Naive thymus-derived CD4-positive, alpha-beta T cell (primary cell): ENCODE data around the gene FBN1. TPM values are rescaled to one million over a fixed set of nuclear protein-coding genes. Genes with fewer than 3 reads are reported as not detected.

Experiments
- ATAC-seq: fragments of 150-1000 bp; cut with Tn5 transposase; 2 replicates; pipeline ENCODE4 v1.10.0; 2021; ENCODE audit warnings: mild to moderate bottlenecking, moderate library complexity
- CTCF ChIA-PET: fragments of 350-600 bp; sonication (Branson Sonifier 250); formaldehyde crosslinking; loops from one replicate; lab custom pipeline; 2021; ENCODE audit warnings: antibody characterized with exemption; lab: Charles Lee
- POLR2A ChIA-PET: fragments of 350-600 bp; sonication (Branson Sonifier 250); formaldehyde crosslinking; loops from one replicate; lab custom pipeline; 2021; ENCODE audit warnings: antibody characterized with exemption, inconsistent platforms; lab: Charles Lee
- DNase-seq, 9 donors: peaks; one replicate each; pipeline versions ENCODE4 v3.0.0 to v3.0.0-alpha.2; 2020 to 2022; ENCODE audit warnings: mixed read lengths in 1 of 9
- H3K27ac ChIP-seq: one replicate; pipeline ENCODE4 v1.7.0; 2013; ENCODE audit warnings: mild to moderate bottlenecking, low read depth, low read length, moderate library complexity
- H3K27me3 ChIP-seq, 2 donors: one replicate each; pipeline ENCODE4 v1.7.0; 2013; ENCODE audit warnings: low read length in 2 of 2, mild to moderate bottlenecking in 2 of 2, moderate library complexity in 2 of 2; ENCODE audit not compliant: control insufficient read depth in 2 of 2, insufficient read depth in 2 of 2
- H3K36me3 ChIP-seq, 3 experiments: 1 replicate in 2 of 3; 2 replicates in 1 of 3; pipeline ENCODE4 v1.7.0; 2013; ENCODE audit warnings: low read length in 3 of 3, mild to moderate bottlenecking in 3 of 3, moderate library complexity in 1 of 3; ENCODE audit not compliant: insufficient read depth in 3 of 3, control insufficient read depth in 2 of 3
- H3K4me1 ChIP-seq, 2 donors: one replicate each; pipeline ENCODE4 v1.7.0; 2013; ENCODE audit warnings: low read length in 2 of 2, mild to moderate bottlenecking in 2 of 2, moderate library complexity in 1 of 2; ENCODE audit not compliant: control insufficient read depth in 2 of 2, insufficient read depth in 2 of 2
- H3K4me3 ChIP-seq: 2 replicates; pipeline ENCODE4 v1.7.0; 2013; ENCODE audit warnings: mild to moderate bottlenecking, low read length
- H3K9me3 ChIP-seq, 3 experiments: 1 replicate in 2 of 3; 2 replicates in 1 of 3; pipeline ENCODE4 v1.7.0; 2013; ENCODE audit warnings: low read length in 3 of 3; ENCODE audit not compliant: control insufficient read depth in 2 of 3
- H3K27ac Mint-ChIP-seq, 9 donors: one replicate each; pipeline ENCODE4 v1.8.0; 2020 to 2022; ENCODE audit warnings: mixed read lengths in 9 of 9, mild to moderate bottlenecking in 8 of 9, moderate library complexity in 5 of 9, inconsistent platforms in 2 of 9
- H3K27me3 Mint-ChIP-seq, 5 donors: one replicate each; pipeline ENCODE4 v1.8.0; 2021 to 2022; ENCODE audit warnings: mixed read lengths in 5 of 5, mild to moderate bottlenecking in 1 of 5
- H3K36me3 Mint-ChIP-seq, 5 donors: one replicate each; pipeline ENCODE4 v1.8.0; 2020 to 2022; ENCODE audit warnings: mixed read lengths in 5 of 5, mild to moderate bottlenecking in 3 of 5, inconsistent platforms in 1 of 5
- H3K4me1 Mint-ChIP-seq, 7 donors: one replicate each; pipeline ENCODE4 v1.8.0; 2020 to 2022; ENCODE audit warnings: mixed read lengths in 7 of 7, mild to moderate bottlenecking in 3 of 7, inconsistent platforms in 1 of 7
- H3K4me3 Mint-ChIP-seq, 10 donors: one replicate each; pipeline ENCODE4 v1.8.0; 2020 to 2022; ENCODE audit warnings: mild to moderate bottlenecking in 10 of 10, mixed read lengths in 10 of 10, moderate library complexity in 6 of 10, inconsistent platforms in 2 of 10
- H3K9me3 Mint-ChIP-seq, 11 donors: one replicate each; pipeline ENCODE4 v1.8.0; 2020 to 2022; ENCODE audit warnings: mixed read lengths in 11 of 11, mild to moderate bottlenecking in 4 of 11, inconsistent platforms in 1 of 11, moderate library complexity in 1 of 11
- intact Hi-C, 2 donors: fragments of 100-400 bp; cut with micrococcal nuclease; formaldehyde crosslinking; loops; one replicate each; pipeline ENCODE4 v1.15.1; 2023
- polyA plus RNA-seq, 2 donors: library from polyadenylated mRNA; unstranded; fragments of 300-500 nt; fragmentation: Illumina TruSeq; gene quantifications; one replicate each; pipeline ENCODE4 v1.2.3, GENCODE V29; 2021
- total RNA-seq, 6 experiments: library from RNA in 5 of 6; stranded (reverse) in 5 of 6; gene quantifications; 1 replicate in 5 of 6; 2 replicates in 1 of 6; pipeline ENCODE4 v1.2.3 and lab custom pipeline; 2021 to 2026

The FBN1 gene
- total and polyA plus RNA-seq, 7 experiments from 2014 or later: 0.03 to 1.3 (median 0.61) TPM; not detected in 1

- Histone ChIP-seq H3K27me3 (peaks cover 0 to under 1% of the 10 kb centered on the region in 2 donors), H3K27ac (no peak overlapping the region), H3K4me1 (no peaks in the 10 kb centered on the region), H3K4me3 (no peak overlapping the region), H3K36me3 (no peaks in the 10 kb centered on the region), H3K9me3 (no peaks in the 10 kb centered on the region)
- no peaks in the 10 kb centered on the region for H3K36me3 Mint-ChIP-seq
- intact Hi-C loops: no loop called here
- no peak overlapping the region for H3K27ac Mint-ChIP-seq
- peaks cover 0 to 9% (median 4%) of the 10 kb centered on the region in 5 donors for H3K27me3 Mint-ChIP-seq
- H3K4me1 Mint-ChIP-seq: no peaks in the 10 kb centered on the region
- POLR2A ChIA-PET: no interaction called here
- ATAC-seq (no peak), DNase-seq (no peak)
- CTCF ChIA-PET: no interaction called here
- no peak overlapping the region for H3K4me3 Mint-ChIP-seq
- no peaks in the 10 kb centered on the region for H3K9me3 Mint-ChIP-seq
These were observed 237.2 kb downstream of the FBN1 start for GRCh38 chr15:48408327-48408726.

GRCh38 chr15:48407646-48408045 is 237.9 kb downstream of the FBN1 start:
- CTCF ChIA-PET: no interaction called here

GRCh38 chr15:48406911-48407310 is 238.6 kb downstream of the FBN1 start:
- Histone ChIP-seq H3K9me3 (no peaks in the 10 kb centered on the region), H3K27me3 (no peaks in the 10 kb centered on the region), H3K27ac (no peak overlapping the region), H3K4me1 (no peaks in the 10 kb centered on the region), H3K36me3 (no peaks in the 10 kb centered on the region), H3K4me3 (no peak overlapping the region)
- Mint-ChIP-seq H3K4me3 (no peak overlapping the region), H3K9me3 (no peaks in the 10 kb centered on the region), H3K27me3 (peaks cover 0 to 2% (median 0%) of the 10 kb centered on the region in 5 donors), H3K36me3 (no peaks in the 10 kb centered on the region), H3K4me1 (no peaks in the 10 kb centered on the region), H3K27ac (no peak overlapping the region)
- POLR2A ChIA-PET: no interaction called here
- DNase-seq: no peak
- ATAC-seq: no peak
- intact Hi-C loops: no loop called here
- CTCF ChIA-PET: no interaction called here

More at GRCh38 chr15:48407646-48408045, 237.9 kb downstream of the FBN1 start:
- H3K36me3 ChIP-seq: no peaks in the 10 kb centered on the region
- H3K4me3 ChIP-seq: no peak overlapping the region
- Mint-ChIP-seq H3K4me1 (no peaks in the 10 kb centered on the region), H3K27ac (no peak overlapping the region), H3K9me3 (no peaks in the 10 kb centered on the region), H3K27me3 (peaks cover 0 to 4% (median 3%) of the 10 kb centered on the region in 5 donors), H3K36me3 (no peaks in the 10 kb centered on the region), H3K4me3 (no peak overlapping the region)
- POLR2A ChIA-PET: no interaction called here
- no peaks in the 10 kb centered on the region for H3K9me3 ChIP-seq
- ATAC-seq (no peak), DNase-seq (no peak)
- no peaks in the 10 kb centered on the region for H3K27me3 ChIP-seq
- intact Hi-C loops: no loop called here
- H3K4me1 ChIP-seq: no peaks in the 10 kb centered on the region
- no peak overlapping the region for H3K27ac ChIP-seq

- no peaks in the 10 kb centered on the region for H3K36me3 ChIP-seq
- Mint-ChIP-seq H3K36me3 (no peaks in the 10 kb centered on the region), H3K4me1 (no peaks in the 10 kb centered on the region), H3K27me3 (no peaks in the 10 kb centered on the region), H3K9me3 (no peaks in the 10 kb centered on the region), H3K4me3 (no peak overlapping the region), H3K27ac (no peak overlapping the region)
- no peak overlapping the region for H3K4me3 ChIP-seq
- DNase-seq (no peak), ATAC-seq (no peak)
- ChIA-PET CTCF (no interaction called here), POLR2A (no interaction called here)
- H3K27me3 ChIP-seq: no peaks in the 10 kb centered on the region
- H3K4me1 ChIP-seq: no peaks in the 10 kb centered on the region
- H3K27ac ChIP-seq: no peak overlapping the region
- no peaks in the 10 kb centered on the region for H3K9me3 ChIP-seq
- intact Hi-C loops: no loop called here
These were observed 239.1 kb downstream of the FBN1 start for GRCh38 chr15:48406266-48406891.

- H3K4me1 Mint-ChIP-seq: no peaks in the 10 kb centered on the region
- Histone ChIP-seq H3K4me3 (no peak overlapping the region), H3K36me3 (no peaks in the 10 kb centered on the region), H3K27me3 (no peaks in the 10 kb centered on the region), H3K9me3 (no peaks in the 10 kb centered on the region), H3K4me1 (no peaks in the 10 kb centered on the region), H3K27ac (no peak overlapping the region)
- ATAC-seq (no peak), DNase-seq (no peak)
- no peak overlapping the region for H3K4me3 Mint-ChIP-seq
- no peak overlapping the region for H3K27ac Mint-ChIP-seq
- H3K9me3 Mint-ChIP-seq: no peaks in the 10 kb centered on the region
- POLR2A ChIA-PET: no interaction called here
- H3K36me3 Mint-ChIP-seq: no peaks in the 10 kb centered on the region
- intact Hi-C loops: no loop called here
- H3K27me3 Mint-ChIP-seq: peaks cover 0 to 5% (median 3%) of the 10 kb centered on the region in 5 donors
- CTCF ChIA-PET: no interaction called here
These were observed 242.9 kb downstream of the FBN1 start for GRCh38 chr15:48402427-48403177.

GRCh38 chr15:48400086-48400485 is 245.4 kb downstream of the FBN1 start:
- POLR2A ChIA-PET: no interaction called here

GRCh38 chr15:48397841-48398240 is 247.7 kb downstream of the FBN1 start:
- no peak for DNase-seq
- Mint-ChIP-seq H3K36me3 (no peaks in the 10 kb centered on the region), H3K4me1 (no peaks in the 10 kb centered on the region), H3K27ac (no peak overlapping the region), H3K4me3 (no peak overlapping the region), H3K9me3 (no peaks in the 10 kb centered on the region), H3K27me3 (peaks cover 1 to 12% (median 3%) of the 10 kb centered on the region in 5 donors)
- ChIA-PET CTCF (no interaction called here), POLR2A (no interaction called here)
- Histone ChIP-seq H3K9me3 (no peaks in the 10 kb centered on the region), H3K27ac (no peak overlapping the region), H3K27me3 (no peaks in the 10 kb centered on the region), H3K36me3 (no peaks in the 10 kb centered on the region), H3K4me3 (no peak overlapping the region), H3K4me1 (no peaks in the 10 kb centered on the region)
- intact Hi-C loops: no loop called here
- ATAC-seq: no peak

More at GRCh38 chr15:48400086-48400485, 245.4 kb downstream of the FBN1 start:
- H3K27ac Mint-ChIP-seq: no peak overlapping the region
- CTCF ChIA-PET: interaction anchor here (0.6 kb wide), 1 partner anchor 13 kb away, joined by 3 read pairs; no protein-coding TSS in a partner anchor
- intact Hi-C loops: no loop called here
- no peaks in the 10 kb centered on the region for H3K36me3 Mint-ChIP-seq
- H3K4me1 Mint-ChIP-seq: no peaks in the 10 kb centered on the region
- H3K9me3 ChIP-seq: no peaks in the 10 kb centered on the region
- DNase-seq (no peak), ATAC-seq (no peak)
- H3K27ac ChIP-seq: no peak overlapping the region
- peaks cover 0 to 12% (median 3%) of the 10 kb centered on the region in 5 donors for H3K27me3 Mint-ChIP-seq
- no peak overlapping the region for H3K4me3 ChIP-seq
- H3K4me1 ChIP-seq: no peaks in the 10 kb centered on the region
- H3K9me3 Mint-ChIP-seq: no peaks in the 10 kb centered on the region
- H3K27me3 ChIP-seq: no peaks in the 10 kb centered on the region
- H3K4me3 Mint-ChIP-seq: no peak overlapping the region
- no peaks in the 10 kb centered on the region for H3K36me3 ChIP-seq
